Liver (tissue), 9 donors: Measurements from ENCODE around the gene TMEM8B. TPM values are rescaled to one million over a fixed set of nuclear protein-coding genes. Genes with fewer than 3 reads are reported as not detected.

Experiments used
- DNase-seq: peaks from one replicate; pipeline ENCODE4 v3.0.0-alpha.2; 2017; ENCODE audit warnings: low spot score
- H3K27ac ChIP-seq, 2 donors: one replicate each; pipeline ENCODE4 v1.7.0; 2013; ENCODE audit warnings: inconsistent platforms in 2 of 2, low read length in 2 of 2, control low read depth in 1 of 2, low read depth in 1 of 2, mild to moderate bottlenecking in 1 of 2
- H3K27me3 ChIP-seq, 4 donors: one replicate each; pipeline versions ENCODE4 v1.6.1 to v1.7.0; 2013; ENCODE audit warnings: low read length in 3 of 4, inconsistent platforms in 1 of 4, mild to moderate bottlenecking in 1 of 4, moderate library complexity in 1 of 4; ENCODE audit not compliant: control insufficient read depth in 4 of 4, insufficient read depth in 4 of 4
- H3K36me3 ChIP-seq, 4 donors: one replicate each; pipeline versions ENCODE4 v1.6.1 to v1.7.0; 2013; ENCODE audit warnings: low read length in 3 of 4, mild to moderate bottlenecking in 3 of 4, low read depth in 1 of 4, moderate library complexity in 1 of 4; ENCODE audit not compliant: control insufficient read depth in 4 of 4, insufficient read depth in 3 of 4
- H3K4me1 ChIP-seq, 4 donors: one replicate each; pipeline versions ENCODE4 v1.6.1 to v1.7.0; 2013; ENCODE audit warnings: low read length in 3 of 4, mild to moderate bottlenecking in 3 of 4, moderate library complexity in 1 of 4; ENCODE audit not compliant: control insufficient read depth in 4 of 4, insufficient read depth in 4 of 4
- H3K4me3 ChIP-seq, 3 donors: one replicate each; pipeline versions ENCODE4 v1.6.1 to v1.7.0; 2013; ENCODE audit warnings: low read length in 3 of 3, control low read depth in 1 of 3, low read depth in 1 of 3, mild to moderate bottlenecking in 1 of 3
- H3K9ac ChIP-seq, 2 donors: one replicate each; pipeline ENCODE4 v1.7.0; 2013; ENCODE audit warnings: low read length in 2 of 2, mild to moderate bottlenecking in 2 of 2, moderate library complexity in 2 of 2, control low read depth in 1 of 2, low read depth in 1 of 2
- H3K9me3 ChIP-seq, 4 donors: one replicate each; pipeline versions ENCODE4 v1.6.1 to v1.7.0; 2013; ENCODE audit warnings: low read length in 3 of 4; ENCODE audit not compliant: control insufficient read depth in 4 of 4
- EGR1 ChIP-seq, 2 donors: IDR thresholded peaks; 2 replicates each; pipeline ENCODE4 v1.6.1; 2016 to 2018; ENCODE audit warnings: antibody characterized with exemption in 2 of 2, low read depth in 2 of 2
- GABPA ChIP-seq, 2 donors: IDR thresholded peaks in 1 of 2; conservative IDR thresholded peaks in 1 of 2; 2 replicates each; pipeline ENCODE4 v1.6.1; 2016; ENCODE audit warnings: antibody characterized with exemption in 2 of 2, mild to moderate bottlenecking in 1 of 2, moderate library complexity in 1 of 2
- HNF4G ChIP-seq: IDR thresholded peaks from 2 replicates; pipeline ENCODE4 v1.6.1; 2016; ENCODE audit warnings: antibody characterized with exemption
- JUND ChIP-seq, 2 donors: IDR thresholded peaks; 2 replicates each; pipeline ENCODE4 v1.6.1; 2016; ENCODE audit warnings: antibody characterized with exemption in 2 of 2
- NR2F2 ChIP-seq: IDR thresholded peaks from 2 replicates; pipeline ENCODE4 v1.6.1; 2016; ENCODE audit warnings: antibody characterized with exemption
- RAD21 ChIP-seq, 2 donors: IDR thresholded peaks; 2 replicates each; pipeline ENCODE4 v1.6.1; 2016; ENCODE audit warnings: antibody characterized with exemption in 2 of 2, mild to moderate bottlenecking in 2 of 2
- REST ChIP-seq: IDR thresholded peaks from 2 replicates; pipeline ENCODE4 v1.6.1; 2016; ENCODE audit warnings: antibody characterized with exemption, mild to moderate bottlenecking
- RXRA ChIP-seq, 2 donors: IDR thresholded peaks; 2 replicates each; pipeline ENCODE4 v1.6.1; 2017 to 2018; ENCODE audit warnings: antibody characterized with exemption in 2 of 2, mild to moderate bottlenecking in 1 of 2
- SP1 ChIP-seq: IDR thresholded peaks from 2 replicates; pipeline ENCODE4 v1.6.1; 2018; ENCODE audit warnings: antibody characterized with exemption, mild to moderate bottlenecking
- ZBTB33 ChIP-seq: IDR thresholded peaks from 2 replicates; pipeline ENCODE4 v1.6.1; 2016; ENCODE audit warnings: antibody characterized with exemption
- WGBS: extraction: QIAGEN DNeasy Blood & Tissue Kit; methylation state at CpG from one replicate; pipeline ENCODE4 v1.1.7; 2013; 5-methylcytosine and 5-hydroxymethylcytosine counted together
- polyA plus RNA-seq, 2 donors: library from polyadenylated mRNA; stranded (reverse) in 1 of 2; unstranded in 1 of 2; fragments of 200-250 nt in 1 of 2; fragments of >200 nt in 1 of 2; fragmentation: Nextera tagmentation in 1 of 2; extraction: Ambion mirVana in 1 of 2; gene quantifications; one replicate each; pipeline versions ENCODE4 v1.2.1 to v1.2.3, GENCODE V29; 2013 to 2015
- total RNA-seq, 2 donors: library from RNA; depleted of rRNA; stranded (reverse); fragments of >200 nt; gene quantifications; one replicate each; pipeline ENCODE4 v1.2.3, GENCODE V29; 2014
- TF ChIP-seq, protein P1 (sequence below): IDR thresholded peaks from 2 replicates; pipeline ENCODE4 v1.6.1; 2016; ENCODE audit warnings: antibody characterized with exemption
- TF ChIP-seq, protein P2 (sequence below): fragments of 150-350 bp; IDR thresholded peaks from 2 replicates; pipeline ENCODE4 v1.5.1; 2017; ENCODE audit warnings: improper control_type of control experiment, low read depth, low read length; ENCODE audit not compliant: missing input control
- donor health status: healthy.
- donor health status: healthy.
- donor health status: healthy.
- donor health status: healthy.
- donor health status: healthy.

Gene TMEM8B
- total and polyA plus RNA-seq, 4 donors: 1.1 to 5.4 (median 2.7) TPM

DNA sequence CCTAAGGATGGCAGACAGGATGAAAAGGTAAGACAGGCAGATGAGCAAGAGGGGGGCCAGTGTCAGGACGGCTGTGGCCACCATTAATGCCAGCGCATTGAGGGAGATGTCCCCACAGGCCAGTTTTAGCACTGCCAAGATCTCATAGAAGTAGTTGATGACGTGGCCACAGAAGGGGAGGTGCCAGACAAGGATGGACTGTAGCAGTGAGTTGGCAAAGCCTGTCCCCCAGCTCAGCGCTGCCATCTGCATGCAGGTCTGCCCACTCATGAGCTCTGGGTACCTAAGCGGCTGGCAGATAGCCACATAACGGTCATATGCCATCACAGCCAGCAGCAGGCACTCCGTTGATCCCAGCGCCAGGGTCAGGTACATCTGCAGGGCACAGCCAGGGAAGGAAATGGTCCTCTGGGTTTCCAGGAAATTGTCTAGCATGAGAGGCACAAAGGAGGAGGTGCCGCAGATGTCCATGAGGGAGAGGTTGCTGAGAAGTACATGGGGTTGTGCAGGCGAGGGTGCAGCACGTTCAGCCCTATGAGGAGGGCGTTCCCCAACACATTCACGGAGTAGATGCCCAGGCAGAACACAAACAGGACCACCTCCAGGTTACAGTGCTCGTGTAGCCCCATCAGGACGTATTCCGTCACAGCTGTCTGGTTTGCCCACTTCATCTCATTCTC is 30.4 kb downstream of the TMEM8B start:
- Histone ChIP-seq H3K27ac (no peak overlapping the region), H3K27me3 (peaks cover 0 to 5% (median 0%) of the 10 kb centered on the region in 4 donors), H3K9ac (no peak overlapping the region), H3K9me3 (no peaks in the 10 kb centered on the region), H3K4me3 (no peak overlapping the region), H3K4me1 (no peaks in the 10 kb centered on the region), H3K36me3 (no peaks in the 10 kb centered on the region)
- TF ChIP-seq SP1 (no peak), GABPA (IDR thresholded peaks at IDR 0.05 in 1 of 2, conservative IDR thresholded peaks at IDR 0.05 in 1 of 2) (no peak), RAD21 (IDR thresholded peaks at IDR 0.05) (no peak), RXRA (IDR thresholded peaks at IDR 0.05) (no peak), EGR1 (IDR thresholded peaks at IDR 0.05; ENCODE audit: low read depth in 2 of 2) (no peak), NR2F2 (no peak), HNF4G (no peak), ZBTB33 (no peak), REST (no peak), JUND (IDR thresholded peaks at IDR 0.05) (no peak)
- TF ChIP-seq, protein P1, sequence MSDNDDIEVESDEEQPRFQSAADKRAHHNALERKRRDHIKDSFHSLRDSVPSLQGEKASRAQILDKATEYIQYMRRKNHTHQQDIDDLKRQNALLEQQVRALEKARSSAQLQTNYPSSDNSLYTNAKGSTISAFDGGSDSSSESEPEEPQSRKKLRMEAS: no peak
- TF ChIP-seq, protein P2, sequence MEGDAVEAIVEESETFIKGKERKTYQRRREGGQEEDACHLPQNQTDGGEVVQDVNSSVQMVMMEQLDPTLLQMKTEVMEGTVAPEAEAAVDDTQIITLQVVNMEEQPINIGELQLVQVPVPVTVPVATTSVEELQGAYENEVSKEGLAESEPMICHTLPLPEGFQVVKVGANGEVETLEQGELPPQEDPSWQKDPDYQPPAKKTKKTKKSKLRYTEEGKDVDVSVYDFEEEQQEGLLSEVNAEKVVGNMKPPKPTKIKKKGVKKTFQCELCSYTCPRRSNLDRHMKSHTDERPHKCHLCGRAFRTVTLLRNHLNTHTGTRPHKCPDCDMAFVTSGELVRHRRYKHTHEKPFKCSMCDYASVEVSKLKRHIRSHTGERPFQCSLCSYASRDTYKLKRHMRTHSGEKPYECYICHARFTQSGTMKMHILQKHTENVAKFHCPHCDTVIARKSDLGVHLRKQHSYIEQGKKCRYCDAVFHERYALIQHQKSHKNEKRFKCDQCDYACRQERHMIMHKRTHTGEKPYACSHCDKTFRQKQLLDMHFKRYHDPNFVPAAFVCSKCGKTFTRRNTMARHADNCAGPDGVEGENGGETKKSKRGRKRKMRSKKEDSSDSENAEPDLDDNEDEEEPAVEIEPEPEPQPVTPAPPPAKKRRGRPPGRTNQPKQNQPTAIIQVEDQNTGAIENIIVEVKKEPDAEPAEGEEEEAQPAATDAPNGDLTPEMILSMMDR: no peak
- peak; percentile 31 for DNase-seq
- 65% methylated on average over 16 of the region's 16 CpGs for WGBS

- Histone ChIP-seq H3K9me3 (no peaks in the 10 kb centered on the region), H3K27ac (no peak overlapping the region), H3K9ac (no peak overlapping the region), H3K4me3 (no peak overlapping the region), H3K4me1 (no peaks in the 10 kb centered on the region), H3K36me3 (no peaks in the 10 kb centered on the region), H3K27me3 (peaks cover 0 to 5% (median 0%) of the 10 kb centered on the region in 4 donors)
- TF ChIP-seq EGR1 (IDR thresholded peaks at IDR 0.05; ENCODE audit: low read depth in 2 of 2): no peak
- TF ChIP-seq, protein P1: no peak
- no peak for TF ChIP-seq REST
- TF ChIP-seq RXRA (IDR thresholded peaks at IDR 0.05): no peak
- no peak for TF ChIP-seq HNF4G
- peak; percentile 9 for DNase-seq
- WGBS: 40% methylated on average over 3 of the region's 3 CpGs
Measured at GRCh38 chr9:35859990-35860339, 30.9 kb downstream of the TMEM8B start.
